Astrocyte of the hippocampus (primary cell): ENCODE measurements around the gene VPS29.
"Not testable (repeated sequence)": the region's sequence is repeated elsewhere in the genome, so short reads cannot be mapped to it uniquely, and the experiment has no call there.

Experiments used
- DNase-seq: peaks from one replicate; pipeline ENCODE4 v3.0.0; 2011; ENCODE audit warnings: low read depth, low spot score

The VPS29 gene

DNA sequence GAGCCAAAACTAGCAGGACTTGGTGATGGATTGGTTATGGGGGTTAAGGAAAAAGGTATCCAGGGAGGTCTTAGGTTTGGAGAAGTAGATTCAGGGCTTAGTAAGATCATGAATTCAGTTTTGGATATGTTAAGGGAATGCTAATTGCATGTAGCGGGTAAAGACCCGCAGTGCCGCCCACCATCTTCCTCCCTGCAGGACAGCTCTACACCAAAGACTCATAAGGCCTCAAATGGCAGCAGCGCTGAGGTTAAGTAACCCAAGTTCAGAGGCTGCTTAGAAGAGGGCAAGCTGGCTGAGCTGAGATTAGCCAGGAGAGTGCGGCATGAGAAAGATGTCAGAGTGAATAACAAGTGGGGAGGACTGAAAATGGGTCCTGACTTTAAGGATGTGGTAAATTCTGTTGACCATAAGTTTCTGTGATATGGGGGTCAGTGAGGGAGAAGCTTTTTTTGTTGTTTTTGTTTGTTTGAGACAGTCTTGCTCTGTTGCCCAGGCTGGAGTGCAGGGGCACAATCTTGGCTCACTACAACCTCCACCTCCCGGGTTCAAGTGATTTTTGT, 26.4 kb upstream of the VPS29 start:
- no peak for DNase-seq

DNA sequence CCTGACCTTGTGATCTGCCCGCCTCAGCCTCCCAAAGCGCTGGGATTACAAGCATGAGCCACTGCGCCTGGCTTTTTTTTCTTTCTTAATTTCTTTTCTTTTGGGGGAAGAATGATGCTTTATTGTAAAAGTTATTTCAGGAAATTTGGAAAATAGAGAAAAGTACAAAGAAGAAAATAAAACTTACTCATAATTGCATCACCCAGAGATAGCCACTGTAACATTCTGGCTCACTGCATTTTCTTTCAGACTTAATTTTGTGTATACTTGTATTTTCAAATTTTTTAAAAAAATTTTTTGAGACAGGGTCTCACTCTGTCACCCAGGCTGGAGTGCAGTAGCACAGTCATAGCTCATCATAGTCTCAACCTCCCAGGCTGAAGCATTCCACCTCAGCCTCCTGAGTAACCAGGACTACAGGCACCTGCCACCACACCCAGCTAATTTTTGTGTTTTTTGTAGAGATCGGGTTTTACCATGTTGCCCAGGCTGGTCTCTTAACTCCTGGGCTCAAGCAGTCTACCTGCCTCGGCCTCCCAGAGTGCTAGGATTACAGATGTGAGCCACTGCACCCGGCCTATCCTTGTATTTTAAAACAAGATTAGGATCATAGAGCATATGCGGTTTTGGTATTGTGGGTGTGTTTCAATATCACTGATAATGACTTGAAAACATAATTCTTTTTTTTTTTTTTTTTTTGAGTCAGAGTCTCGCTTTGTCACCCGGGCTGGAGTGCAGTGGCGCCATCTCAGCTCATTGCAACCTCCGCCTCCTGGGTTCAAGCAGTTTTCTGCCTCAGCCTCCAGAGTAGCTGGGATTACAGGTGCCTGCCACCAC, 19.2 kb upstream of the VPS29 start:
- DNase-seq, result not testable (repeated sequence)

DNA sequence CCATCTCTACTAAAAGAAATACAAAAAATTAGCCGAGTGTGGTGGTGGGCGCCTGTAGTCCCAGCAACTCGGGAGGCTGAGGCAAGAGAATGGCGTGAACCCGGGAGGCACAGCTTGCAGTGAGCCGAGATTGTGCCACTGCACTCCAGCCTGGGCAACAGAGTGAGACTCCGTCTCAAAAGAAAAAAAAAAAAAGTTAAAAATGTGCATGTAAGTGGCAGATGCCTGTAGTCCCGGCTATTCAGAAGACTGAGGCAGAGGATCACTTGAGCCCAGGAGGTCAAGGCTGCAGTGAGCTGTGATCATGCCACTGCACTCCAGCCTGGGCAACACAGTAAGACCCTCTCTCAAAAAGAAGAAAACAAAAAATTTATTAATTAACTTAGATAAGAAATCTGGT, 16.1 kb upstream of the VPS29 start:
- DNase-seq, result not testable (repeated sequence)

DNA sequence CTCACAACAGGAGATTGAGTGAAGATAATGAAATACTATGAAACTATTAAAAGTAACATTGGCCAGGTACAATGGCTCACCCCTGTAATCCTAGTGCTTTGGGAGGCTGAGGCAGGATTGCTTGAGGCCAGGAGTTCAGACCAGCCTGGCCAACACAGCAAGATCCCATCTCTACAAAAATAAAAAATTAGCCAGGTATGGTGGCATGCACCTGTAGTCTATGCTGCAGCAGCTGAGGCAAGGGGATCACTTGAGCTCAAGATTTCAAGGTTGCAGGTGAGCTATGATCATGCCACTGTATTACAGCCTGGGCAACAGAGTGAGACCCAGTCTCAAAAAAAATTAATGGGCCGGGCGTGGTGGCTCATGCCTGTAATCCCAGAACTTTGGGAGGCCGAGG, 15.1 kb upstream of the VPS29 start:
- DNase-seq, result no peak

DNA sequence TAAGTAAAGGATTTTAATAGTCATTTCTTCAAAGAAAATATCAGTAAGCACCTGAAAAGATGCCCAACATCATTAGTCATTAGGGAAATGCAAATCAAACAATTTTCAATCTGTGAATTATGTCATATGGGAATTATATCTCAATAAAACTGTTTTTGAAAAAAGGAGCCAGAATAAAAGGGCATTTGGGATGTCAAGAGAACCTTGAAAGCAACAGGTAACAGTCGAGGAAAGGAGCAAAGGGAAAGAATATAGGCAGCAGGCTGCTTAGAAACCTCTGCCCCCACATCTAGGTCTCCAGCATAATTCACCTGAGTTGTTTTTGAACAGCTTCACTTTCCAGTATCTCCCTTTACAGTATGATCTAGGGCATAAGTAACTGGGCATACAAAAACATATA, 12.5 kb upstream of the VPS29 start:
- DNase-seq, result no peak

DNA sequence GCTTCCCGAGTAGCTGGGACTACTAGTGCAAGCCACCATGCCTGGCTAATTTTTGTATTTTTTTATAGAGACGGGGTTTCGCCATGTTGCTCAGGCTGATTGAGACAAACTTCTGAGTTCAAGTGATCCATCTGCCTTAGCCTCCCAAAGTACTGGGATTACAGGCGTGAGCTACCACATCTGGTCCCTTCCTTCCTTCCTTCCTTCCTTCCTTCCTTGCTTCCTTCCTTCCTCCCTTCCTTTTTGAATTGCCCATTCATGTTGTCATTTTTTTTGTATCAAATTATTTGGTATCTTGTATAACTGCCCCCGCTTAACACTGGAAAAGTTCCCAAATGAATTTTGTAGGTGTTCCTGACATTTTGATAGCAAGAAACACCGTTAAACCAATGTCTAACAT, 11.9 kb upstream of the VPS29 start:
- DNase-seq, result no peak

DNA sequence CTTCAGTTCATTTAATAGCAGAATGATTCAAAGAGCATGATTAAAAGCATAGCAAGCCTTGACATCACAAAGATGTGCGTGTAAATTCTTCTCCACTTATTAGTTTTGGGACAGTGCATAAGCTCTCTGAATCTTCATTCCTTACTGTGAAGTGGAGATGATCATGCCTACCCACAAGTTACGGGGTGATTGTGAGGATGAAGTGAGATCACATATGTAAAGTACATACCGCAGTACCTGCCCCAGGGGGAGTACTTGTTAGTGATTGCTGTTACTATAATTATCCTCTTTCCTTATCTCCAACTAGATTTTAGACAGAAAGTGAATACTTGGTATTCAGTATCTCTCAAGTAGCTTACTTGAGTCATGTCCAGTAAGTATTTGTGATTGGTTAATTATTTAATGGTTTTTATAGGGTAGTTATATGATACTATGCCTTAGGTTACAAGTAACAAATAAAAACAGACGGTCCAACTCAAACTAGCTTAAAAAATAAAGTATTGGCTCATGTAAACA, 6.2 kb upstream of the VPS29 start:
- DNase-seq, result no peak

DNA sequence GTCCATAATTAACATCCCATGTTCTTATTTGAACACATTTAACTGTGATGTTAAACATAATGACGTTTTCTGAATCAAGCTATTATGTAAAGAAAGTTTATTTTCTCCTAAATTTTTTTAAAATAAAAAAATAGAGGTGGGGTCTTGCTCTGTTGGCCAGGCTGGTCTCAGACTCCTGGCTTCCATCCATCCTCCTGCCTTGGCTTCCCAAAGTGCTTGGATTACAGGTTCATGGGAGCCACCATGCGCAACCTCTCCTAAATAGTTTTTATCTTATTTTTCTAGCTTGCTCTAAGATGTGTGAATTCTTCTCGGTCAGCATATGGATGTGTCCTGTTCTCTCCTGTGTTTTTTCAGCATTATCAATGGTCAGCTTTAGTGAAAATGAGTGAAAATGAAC, 3.4 kb upstream of the VPS29 start:
- no peak for DNase-seq

DNA sequence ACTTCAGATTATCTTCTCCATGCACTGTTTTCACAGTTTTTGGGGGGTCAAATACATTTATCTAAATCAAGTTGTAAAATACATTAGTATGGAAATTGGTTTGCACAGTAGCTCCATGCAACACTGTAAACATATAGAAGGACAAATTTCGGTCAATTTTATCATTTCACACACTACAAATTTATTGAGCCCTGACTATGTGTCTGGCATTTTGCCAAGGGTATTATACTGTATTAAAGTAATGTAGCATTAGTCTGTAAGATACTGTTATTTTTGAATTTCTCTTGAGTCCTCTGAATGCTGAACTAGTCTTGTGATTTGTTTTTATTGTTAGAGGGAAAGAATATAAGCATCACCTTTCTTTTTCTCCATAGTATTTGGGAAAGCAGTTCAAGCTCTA, 1.5 kb upstream of the VPS29 start:
- no peak for DNase-seq

DNA sequence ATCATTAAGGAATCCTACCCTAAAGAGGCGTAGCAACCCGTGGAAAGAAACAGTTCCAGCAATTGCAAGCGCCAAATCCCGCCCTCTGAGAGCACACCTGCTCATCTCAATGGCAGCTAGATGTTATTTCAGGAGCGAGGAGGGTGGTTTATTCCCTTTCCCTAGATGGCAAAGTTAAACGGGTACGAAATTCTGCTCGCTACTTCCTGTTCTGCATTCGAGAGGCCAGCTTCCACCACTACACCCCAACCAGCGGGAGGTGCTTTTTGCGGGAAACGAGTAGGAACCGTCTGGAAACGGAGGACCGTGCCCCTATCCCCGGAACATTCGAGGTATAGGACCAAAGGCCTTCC, 536 bp downstream of the VPS29 start:
- DNase-seq, result peak; percentile 68

DNA sequence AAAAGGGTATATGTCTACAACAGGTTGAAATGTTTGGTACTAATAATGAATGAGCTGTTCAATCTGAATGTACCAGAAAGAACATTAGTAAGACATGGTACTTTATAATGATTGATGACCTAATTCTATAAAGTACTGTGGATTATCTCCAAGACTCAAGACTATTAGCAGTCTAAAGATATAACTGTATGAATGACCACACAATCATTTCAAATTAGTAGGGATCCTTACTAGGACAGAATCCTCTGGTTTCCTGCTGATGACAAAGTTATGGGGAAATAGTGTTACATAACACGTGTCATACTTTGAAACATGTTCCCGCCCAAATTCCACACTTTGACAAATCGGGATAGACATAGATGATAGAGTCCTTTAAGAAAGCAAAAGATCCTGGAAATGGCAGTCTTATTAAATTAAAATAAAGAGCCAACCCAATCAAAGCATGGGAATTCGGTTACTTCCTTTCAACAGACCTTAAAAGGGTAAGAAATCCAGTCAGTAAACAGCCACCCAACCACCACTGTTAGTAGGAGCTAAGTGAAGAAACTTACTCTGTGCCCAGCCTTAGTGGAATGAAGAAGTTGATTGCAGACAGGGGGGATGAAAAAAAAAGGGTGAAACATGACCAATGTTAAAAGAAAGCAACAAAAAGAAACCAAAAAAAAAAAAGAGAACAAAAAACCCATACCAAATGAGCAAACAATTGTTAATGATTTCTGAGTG, 2.8 kb downstream of the VPS29 start:
- peak; percentile 9 for DNase-seq

DNA sequence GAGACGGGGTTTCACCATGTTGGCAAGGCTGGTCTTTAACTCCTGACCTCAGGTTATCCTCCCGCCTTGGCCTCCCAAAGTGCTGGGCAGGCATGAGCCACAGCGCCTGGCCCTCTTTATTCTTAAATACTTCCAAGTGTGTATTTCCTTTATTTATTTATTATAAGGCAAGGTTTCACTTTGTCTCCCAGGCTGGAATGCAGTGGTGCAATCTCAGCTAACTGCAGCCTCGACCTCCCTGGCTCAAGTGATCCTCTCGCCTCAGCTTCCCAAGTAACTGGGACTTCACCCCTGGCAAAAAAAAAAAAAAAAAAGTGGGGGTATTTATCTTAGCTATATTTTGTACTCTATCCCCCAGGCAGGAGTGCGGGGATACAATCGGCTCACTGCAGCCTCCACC, 26.5 kb downstream of the VPS29 start:
- DNase-seq, result no peak

DNA sequence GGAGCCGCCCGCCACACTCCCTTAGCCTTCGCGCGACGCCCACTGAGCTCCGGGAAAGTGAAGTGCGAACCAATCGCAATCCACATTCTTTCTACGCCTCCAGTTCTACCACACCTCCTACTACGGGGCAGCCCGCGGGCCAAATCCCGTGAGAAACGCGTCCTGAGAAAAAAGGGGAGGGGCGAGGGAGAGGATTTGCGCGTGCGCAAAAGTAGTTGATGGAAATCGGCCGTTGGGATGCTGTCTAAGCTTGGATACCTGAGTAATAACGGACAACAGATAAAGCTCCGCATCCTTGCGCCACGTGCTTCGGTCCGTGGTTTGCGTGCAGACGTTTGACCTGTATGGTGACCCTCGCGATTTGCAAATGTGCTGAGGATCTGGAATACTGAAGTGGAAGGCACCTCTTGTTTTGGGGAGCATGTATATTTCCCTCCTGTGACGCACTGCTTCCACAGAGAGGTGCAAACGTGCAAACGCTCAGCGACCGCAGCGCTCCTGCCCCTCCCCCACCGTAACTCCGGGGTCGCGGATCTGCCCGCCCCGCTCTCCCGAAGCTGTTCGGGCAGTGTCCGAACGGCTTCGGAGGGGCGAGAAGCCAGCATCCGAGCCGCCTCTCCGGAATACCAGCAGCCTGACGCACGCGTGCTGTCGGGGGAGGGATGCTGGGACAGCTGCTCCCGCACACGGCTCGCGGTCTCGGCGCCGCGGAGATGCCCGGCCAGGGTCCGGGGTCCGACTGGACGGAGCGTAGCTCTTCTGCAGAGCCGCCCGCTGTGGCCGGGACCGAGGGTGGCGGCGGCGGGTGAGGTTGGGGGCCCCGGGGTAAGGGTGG, 33.5 kb downstream of the VPS29 start, which contains the start of the genes FAM216A and GPN3:
FAM216A (plus strand) TSS at position 632 of the 835 bp plus-strand sequence; CDS start at position 663, 31 bp downstream.
GPN3 (minus strand) TSS at position 44 of the 835 bp plus-strand sequence. CDS start 54 bp downstream, outside the sequence.
- DNase-seq, result peak; percentile 99

DNA sequence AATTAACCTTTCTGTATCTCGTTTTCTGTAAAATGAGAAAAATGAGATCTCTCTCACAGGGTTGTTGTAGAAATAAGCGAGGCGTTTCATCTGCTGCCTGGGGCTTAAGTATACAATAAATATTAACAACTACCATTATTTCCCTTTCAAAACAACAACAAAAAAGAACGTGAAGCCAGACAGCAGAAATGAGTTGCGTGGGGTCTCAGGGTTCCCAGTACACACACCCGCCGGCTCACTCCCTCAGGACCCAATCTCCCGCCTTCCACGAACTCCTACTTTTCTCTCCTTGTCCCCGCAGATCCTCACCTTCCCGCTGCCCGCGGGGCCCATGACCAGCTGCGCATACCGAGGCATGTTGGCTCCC, 34.1 kb downstream of the VPS29 start:
- DNase-seq, result no peak

DNA sequence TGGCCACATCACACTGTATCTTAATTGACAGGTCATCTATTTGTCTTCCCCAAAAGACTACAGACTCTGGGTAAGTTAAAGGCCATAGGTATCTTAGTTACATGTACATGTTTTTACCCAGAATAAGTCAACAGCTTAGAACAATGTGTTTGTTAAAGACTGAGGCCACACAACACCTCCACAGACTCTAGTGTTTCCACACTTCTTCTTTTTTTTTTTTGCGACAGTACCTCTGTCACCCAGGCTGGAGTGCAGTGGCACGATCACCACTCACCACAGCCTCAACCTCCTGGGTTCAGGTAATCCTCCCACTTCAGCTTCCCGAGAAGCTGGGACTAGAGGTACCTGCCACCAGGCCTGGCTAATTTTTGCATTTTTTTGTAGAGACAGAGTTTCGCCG, 35.1 kb downstream of the VPS29 start:
- no peak for DNase-seq

DNA sequence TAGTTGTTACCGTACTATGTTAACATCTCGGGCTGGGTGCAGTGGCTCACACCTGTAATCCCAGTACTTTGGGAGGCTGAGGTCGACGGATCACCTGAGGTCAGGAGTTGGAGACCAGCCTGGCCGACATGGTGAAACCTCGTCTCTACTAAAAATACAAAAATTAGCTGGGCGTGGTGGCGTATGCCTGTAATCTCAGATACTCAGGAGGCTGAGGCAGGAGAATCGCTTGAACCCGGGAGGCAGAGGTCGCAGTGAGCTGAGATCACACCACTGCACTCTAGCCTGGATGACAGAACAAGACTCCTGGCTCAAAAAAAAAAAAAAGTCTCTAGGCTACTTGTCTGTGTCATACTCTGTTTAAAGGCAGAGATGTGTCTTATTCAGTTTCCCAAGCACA, 36.1 kb downstream of the VPS29 start:
- not testable (repeated sequence) for DNase-seq

DNA sequence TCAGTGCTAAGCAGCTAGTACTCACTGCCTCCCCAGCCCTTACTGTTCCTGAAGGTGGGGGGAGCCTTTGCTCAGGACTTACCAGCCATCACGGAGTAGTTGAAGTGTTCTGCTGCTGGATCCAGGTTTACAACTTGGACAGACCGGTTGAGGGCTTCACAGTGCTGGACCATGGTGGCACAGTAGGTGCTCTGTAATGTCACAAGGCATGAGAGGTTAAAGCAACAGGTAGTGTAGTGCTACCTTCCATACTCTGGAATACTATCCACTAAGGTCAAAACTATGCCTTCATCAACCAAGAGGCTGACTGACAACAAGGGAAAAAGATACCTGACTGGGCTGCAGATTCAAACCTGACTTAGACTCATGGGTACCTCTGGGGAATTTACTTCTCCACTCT, 36.9 kb downstream of the VPS29 start:
- DNase-seq, result no peak

DNA sequence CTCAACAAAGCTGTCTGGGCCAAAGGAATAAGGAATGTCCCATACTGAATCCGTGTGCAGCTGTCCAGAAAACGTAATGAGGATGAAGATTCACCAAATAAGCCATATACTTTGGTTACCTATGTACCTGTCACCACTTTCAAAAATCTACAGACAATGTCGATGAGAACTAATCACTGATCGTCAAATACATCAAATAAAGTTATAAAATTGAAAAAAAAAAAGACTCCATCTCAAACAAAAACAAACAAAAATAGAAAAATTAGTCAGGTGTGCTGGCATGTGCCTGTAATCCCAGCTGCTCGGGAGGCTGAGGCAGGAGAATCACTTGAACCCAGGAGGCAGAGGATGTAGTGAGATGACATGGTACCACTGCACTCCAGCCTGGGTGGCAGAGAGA, 40.7 kb downstream of the VPS29 start:
- not testable (repeated sequence) for DNase-seq

DNA sequence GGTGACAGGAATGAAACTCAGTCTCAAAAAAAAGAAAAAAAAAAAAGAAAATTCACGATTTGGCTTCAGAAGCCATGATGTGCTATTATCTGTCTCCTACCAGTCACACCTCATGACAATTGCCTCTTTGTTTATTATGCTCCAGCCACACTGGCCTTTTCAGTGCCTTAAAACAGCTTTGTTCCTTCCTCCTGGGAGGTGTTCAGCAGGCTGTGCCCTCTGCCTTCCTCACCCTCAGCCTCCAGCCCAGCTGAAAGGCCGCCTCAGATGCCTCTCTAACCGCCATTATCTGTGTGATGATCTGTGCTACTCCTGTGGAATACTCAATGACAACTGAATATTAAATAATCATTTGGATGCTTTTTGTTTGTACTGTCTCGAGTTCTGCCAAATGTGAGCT, 43.2 kb downstream of the VPS29 start:
- no peak for DNase-seq

DNA sequence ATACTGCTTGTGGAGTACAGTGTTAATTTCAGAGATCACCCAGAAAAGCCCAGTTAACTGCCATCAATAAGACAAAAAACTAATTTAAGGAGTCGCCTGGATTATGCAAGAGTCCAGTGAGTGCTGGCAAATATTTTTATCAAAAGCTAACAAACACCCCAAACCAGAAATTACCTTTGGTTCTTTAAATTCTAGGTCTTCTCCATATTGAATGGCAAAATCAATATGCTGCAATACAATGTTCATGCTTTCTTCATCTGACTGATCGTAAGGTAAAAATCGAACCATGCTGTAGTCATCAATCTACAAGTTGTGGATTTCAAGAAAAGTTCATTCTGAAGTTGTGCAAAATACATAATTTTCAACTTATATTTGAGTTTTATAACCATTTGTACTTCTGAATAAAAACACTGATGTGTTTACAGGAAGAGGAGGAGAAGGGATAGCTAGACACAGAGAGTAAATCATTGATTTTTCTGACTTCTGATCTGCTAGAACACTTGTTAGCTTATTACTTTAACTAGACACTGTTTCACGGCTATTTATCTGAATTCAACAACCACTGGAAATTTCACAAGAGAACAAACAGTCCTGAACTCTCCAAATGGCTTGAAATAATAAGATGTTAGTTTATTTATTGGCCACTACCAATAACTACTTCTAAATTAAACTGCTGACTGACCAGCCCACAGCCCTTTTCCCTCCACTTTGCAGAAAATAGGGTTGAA, 48.2 kb downstream of the VPS29 start:
- DNase-seq, result no peak

DNA sequence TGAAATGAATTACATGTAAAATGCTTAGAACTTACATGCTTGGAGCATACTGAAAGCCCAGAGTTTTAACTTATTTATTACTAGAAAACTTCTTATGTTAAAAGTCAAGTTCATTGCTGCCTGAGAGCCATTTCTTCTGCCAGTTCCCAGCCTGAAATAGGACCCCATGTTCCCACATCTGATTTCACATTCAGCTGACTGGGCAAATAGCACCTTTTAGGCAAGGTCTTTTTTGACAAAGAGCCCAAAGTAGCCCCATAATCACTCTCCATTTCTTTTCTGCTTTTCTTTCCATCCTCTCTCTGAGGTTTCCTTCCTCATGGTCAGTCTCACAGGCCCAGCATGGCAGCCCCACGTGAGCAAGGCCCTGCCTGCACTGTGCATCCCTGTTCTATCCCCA, 50.6 kb downstream of the VPS29 start:
- no peak for DNase-seq
